ENCODE data around the gene MSH4.
A peak's percentile ranks its signal among the peaks of the same experiment; 100 is the strongest.
"Not testable (repeated sequence)": the region's sequence is repeated elsewhere in the genome, so short reads cannot be mapped to it uniquely, and the experiment has no call there.

Gene MSH4

DNA sequence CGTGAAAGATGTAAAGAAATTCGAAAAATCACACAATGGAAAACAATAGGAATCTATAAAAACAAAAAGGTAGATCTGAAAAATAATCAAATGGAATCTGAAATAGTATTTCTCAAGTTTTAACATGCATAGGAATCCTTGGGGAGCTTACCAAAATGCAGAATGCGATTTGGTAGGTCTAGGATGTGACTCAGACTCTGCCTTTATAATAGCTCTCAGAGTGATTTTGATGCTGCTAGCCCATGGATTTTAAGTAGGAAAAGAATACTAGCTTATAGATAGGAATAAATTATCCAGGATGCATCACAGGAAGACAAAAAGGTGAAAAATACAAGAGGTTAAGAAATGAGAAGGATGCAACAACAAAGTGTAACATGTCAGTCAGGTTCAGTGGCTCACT lies 24.7 kb upstream of the MSH4 start:
- in situ Hi-C loops (cut with MboI; ENCODE audit: low sequenced_read_pairs, unreplicated experiment): no loop called here
- DNase-seq (ENCODE audit: low spot score): no peak
- no peak for TF ChIP-seq CTCF (IDR thresholded peaks at IDR 0.05; ENCODE audit: borderline replicate concordance, control extremely low read depth, extremely low read depth, insufficient read depth, missing control alignments)

GRCh38 chr1:75777812-75778211 lies 18.9 kb upstream of the MSH4 start:
- DNase-seq (ENCODE audit: low spot score); in situ Hi-C loops (cut with MboI; ENCODE audit: low sequenced_read_pairs, unreplicated experiment): not testable (repeated sequence)

GRCh38 chr1:75778694-75779093 lies 18.0 kb upstream of the MSH4 start:
- in situ Hi-C loops (cut with MboI; ENCODE audit: low sequenced_read_pairs, unreplicated experiment); DNase-seq (ENCODE audit: low spot score): not testable (repeated sequence)

DNA sequence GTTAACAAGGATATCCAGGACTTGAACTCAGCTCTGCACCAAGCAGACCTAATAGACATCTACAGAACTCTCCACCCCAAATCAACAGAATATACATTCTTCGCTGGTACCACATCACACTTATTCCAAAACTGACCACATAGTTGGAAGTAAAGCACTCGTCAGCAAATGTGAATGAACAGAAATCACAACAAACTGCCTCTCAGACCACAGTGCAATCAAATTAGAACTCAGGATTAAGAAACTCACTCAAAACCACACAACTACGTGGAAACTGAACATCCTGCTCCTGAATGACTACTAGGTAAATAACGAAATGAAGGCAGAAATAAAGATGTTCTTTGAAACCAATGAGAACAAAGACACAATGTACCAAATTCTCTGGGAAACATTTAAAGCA lies 16.5 kb upstream of the MSH4 start:
- DNase-seq (ENCODE audit: low spot score); in situ Hi-C loops (cut with MboI; ENCODE audit: low sequenced_read_pairs, unreplicated experiment): not testable (repeated sequence)

- in situ Hi-C loops (cut with MboI; ENCODE audit: low sequenced_read_pairs, unreplicated experiment); DNase-seq (ENCODE audit: low spot score): not testable (repeated sequence)
Observed at GRCh38 chr1:75783920-75784319, 12.8 kb upstream of the MSH4 start.

- TF ChIP-seq CTCF (IDR thresholded peaks at IDR 0.05; ENCODE audit: borderline replicate concordance, control extremely low read depth, extremely low read depth, insufficient read depth, missing control alignments): no peak
- in situ Hi-C loops (cut with MboI; ENCODE audit: low sequenced_read_pairs, unreplicated experiment): no loop called here
- no peak for DNase-seq (ENCODE audit: low spot score)
Observed at GRCh38 chr1:75785320-75785982, 11.2 kb upstream of the MSH4 start.

DNA sequence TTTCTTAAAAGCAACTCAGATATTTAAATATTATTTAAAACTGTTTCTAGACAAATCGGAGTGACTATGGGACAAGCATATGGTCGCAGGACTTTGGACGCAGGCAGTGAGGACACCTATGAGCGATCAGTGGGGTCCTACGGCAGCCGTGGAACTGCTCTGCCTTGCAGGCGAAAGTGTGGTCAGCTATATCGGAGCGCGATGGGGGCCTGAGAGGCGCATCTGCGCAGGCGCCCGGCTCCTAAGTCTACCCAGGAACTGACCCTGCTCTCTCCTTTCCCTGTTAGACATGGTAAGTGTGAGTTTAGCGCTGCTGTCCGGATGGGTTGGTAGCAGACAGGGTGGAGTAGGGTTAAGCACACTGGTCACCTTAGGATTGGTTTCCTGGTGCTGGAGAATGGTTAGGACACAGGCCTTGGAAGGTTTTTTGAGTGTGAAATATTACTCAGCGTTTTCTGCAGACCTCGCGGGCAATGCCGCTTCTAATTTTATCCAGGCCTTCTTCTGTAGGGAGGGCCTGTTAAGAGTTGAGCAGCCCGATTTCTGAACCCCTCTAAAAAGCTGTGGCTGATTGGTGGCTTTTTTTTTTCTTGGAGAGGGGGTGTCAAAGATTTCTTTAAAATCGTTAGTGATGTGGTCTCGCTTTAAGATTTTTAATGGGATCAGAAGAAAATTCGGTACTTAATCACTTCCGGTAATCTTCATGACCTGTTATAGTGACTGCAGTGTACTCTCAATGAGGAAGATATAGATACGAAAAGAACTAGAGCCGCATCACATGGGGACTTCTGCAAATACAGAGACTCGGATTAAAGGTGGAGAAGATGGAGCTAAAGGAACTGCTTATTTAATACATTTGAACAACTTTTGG lies 10.5 kb upstream of the MSH4 start, which contains the start of gene RABGGTB:
TSS of gene RABGGTB (plus strand) at position 274 of the 871 bp plus-strand sequence. CDS start at position 290, 16 bp downstream.
- no peak for TF ChIP-seq CTCF (IDR thresholded peaks at IDR 0.05; ENCODE audit: borderline replicate concordance, control extremely low read depth, extremely low read depth, insufficient read depth, missing control alignments)
- peak; percentile 85 for DNase-seq (ENCODE audit: low spot score)
- in situ Hi-C loops (cut with MboI; ENCODE audit: low sequenced_read_pairs, unreplicated experiment): no loop called here

GRCh38 chr1:75786901-75787493 lies 9.7 kb upstream of the MSH4 start:
- no peak for TF ChIP-seq CTCF (IDR thresholded peaks at IDR 0.05; ENCODE audit: borderline replicate concordance, control extremely low read depth, extremely low read depth, insufficient read depth, missing control alignments)
- no peak for DNase-seq (ENCODE audit: low spot score)
- in situ Hi-C loops (cut with MboI; ENCODE audit: low sequenced_read_pairs, unreplicated experiment): no loop called here
